Cardiac fibroblast (primary cell): ENCODE results near the gene P2RY2.

ENCODE experiments used
- DNase-seq, 2 donors: peaks; one replicate each; pipeline versions ENCODE4 v3.0.0 to v3.0.0-alpha.2; 2010; ENCODE audit warnings: low read depth in 2 of 2
- H3K4me3 ChIP-seq, 2 donors: replicated peaks in 1 of 2; 1 replicate in 1 of 2; 2 replicates in 1 of 2; pipeline ENCODE4 v1.5.1; 2011; ENCODE audit warnings: low read depth in 2 of 2, low read length in 2 of 2, mild to moderate bottlenecking in 2 of 2, moderate library complexity in 1 of 2
- TF ChIP-seq, protein P1 (sequence below): IDR thresholded peaks from one replicate; pipeline ENCODE4 v1.5.1; 2011; ENCODE audit warnings: low read depth, mild to moderate bottlenecking, low read length, inconsistent platforms

The P2RY2 gene

DNA sequence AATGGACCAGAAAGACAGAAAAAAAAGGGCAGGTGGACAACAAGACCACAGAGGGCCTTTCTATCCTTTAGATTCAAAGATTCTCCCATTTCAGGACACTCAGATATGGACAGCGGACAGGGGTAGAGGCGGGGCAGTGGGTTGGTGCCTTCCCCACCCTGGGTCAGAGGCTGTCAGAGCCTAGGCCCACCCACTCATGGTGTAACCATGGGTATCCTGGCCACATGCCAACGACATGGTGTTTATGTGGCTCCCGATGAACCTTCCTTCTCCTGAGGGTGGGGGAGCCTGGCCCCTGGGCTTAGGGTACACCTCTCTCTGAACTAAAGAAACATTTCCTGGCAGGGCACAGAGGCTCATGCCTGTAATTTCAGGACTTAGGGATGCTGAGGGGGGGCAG is 14.3 kb upstream of the P2RY2 start:
- no peak for DNase-seq
- TF ChIP-seq, protein P1, sequence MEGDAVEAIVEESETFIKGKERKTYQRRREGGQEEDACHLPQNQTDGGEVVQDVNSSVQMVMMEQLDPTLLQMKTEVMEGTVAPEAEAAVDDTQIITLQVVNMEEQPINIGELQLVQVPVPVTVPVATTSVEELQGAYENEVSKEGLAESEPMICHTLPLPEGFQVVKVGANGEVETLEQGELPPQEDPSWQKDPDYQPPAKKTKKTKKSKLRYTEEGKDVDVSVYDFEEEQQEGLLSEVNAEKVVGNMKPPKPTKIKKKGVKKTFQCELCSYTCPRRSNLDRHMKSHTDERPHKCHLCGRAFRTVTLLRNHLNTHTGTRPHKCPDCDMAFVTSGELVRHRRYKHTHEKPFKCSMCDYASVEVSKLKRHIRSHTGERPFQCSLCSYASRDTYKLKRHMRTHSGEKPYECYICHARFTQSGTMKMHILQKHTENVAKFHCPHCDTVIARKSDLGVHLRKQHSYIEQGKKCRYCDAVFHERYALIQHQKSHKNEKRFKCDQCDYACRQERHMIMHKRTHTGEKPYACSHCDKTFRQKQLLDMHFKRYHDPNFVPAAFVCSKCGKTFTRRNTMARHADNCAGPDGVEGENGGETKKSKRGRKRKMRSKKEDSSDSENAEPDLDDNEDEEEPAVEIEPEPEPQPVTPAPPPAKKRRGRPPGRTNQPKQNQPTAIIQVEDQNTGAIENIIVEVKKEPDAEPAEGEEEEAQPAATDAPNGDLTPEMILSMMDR, result no peak
- no peak overlapping the region for H3K4me3 ChIP-seq

DNA sequence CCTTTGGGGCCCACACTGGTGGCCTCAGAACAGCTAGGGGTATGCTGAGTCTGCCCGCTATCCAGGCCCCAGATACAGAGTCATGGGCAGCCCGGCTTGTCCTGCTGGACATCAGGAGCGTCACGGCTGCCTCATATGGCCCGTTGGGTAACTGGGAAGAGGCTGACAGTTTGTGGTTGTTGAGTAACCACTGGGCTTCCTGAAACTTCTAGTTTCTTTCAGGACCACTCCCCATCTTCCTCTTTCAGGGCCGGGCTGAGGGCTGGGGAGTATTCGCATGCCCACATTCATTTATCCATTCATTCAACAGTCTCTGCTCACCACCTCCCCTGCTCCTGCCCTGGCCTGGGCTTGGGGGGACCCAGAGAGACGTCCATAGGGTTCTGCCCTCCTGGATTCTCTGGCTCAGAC is 13.4 kb upstream of the P2RY2 start:
- H3K4me3 ChIP-seq, result no peak overlapping the region
- no peak for DNase-seq
- TF ChIP-seq, protein P1, result no peak

DNA sequence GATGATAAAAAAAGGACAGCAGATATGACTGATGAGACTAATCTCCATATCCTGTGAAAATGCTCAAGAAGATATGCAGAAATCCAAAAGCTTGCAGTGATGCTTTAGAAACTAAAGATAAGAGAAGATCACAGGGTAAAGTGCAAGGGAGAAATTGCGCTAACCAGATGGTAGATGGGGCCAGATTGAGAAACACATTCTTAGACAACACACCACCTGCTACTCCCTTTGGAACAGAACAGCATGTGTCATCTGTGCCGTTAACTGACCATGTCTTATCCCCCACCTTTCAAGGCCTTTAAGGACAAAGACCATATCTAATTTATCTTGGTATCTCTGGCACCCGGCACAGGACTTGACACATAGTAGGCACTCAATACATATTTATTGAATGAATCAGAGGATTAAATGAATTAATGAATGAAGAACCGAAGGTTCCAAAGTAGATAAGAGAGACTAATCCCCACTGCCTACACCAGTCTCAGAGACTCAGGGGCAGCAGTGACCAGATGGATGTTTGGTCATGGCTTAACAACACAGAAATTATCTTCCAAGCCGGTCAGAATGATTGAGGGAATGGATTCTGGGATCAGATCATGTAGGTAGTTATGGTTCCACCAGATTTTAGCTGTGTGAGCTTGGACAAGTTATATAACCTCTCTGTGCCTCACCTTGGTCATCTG is 12.3 kb upstream of the P2RY2 start:
- H3K4me3 ChIP-seq, result no peak overlapping the region
- no peak for DNase-seq

DNA sequence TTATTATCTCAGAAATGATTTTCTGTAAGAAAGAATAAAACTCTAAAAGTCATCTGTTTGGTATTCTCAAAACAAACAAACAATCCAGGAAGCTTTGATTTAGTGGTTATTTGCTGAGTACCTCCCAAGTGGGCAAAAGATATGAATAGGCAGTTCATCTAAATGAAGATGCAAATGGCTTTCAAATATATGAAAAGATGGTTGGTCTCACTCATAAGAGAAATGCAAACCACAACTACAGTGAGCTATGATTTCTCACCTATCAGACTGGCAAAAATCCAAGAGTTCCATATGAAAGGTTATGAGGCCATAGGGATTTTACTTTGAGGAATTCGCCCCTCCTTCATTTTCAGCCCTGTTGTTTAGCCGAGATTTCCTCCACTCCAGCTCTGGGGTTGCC is 11.3 kb upstream of the P2RY2 start:
- DNase-seq, result no peak
- TF ChIP-seq, protein P1, result no peak
- no peak overlapping the region for H3K4me3 ChIP-seq

More for the DNA sequence above, 12.3 kb upstream of the P2RY2 start:
- TF ChIP-seq, protein P1, result no peak

DNA sequence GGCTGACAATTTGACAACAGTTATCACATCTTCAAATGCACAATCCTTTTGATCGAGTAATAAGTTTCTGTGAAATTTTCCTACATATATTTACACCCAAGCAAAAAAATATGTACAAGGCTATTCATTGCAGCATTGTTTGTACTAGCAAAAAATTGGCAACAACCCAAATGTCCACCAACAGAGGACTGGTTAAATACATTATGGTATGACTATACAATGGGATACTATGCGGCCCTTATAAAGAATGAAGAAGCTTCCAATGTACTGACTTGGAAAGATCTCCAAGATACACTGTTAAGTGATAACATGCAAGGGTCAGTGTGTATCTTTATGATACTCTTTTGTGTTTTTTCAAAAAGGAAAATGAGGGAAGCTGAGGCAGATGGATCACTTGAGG is 8.2 kb upstream of the P2RY2 start:
- H3K4me3 ChIP-seq, result no peak overlapping the region
- TF ChIP-seq, protein P1, result no peak
- no peak for DNase-seq

DNA sequence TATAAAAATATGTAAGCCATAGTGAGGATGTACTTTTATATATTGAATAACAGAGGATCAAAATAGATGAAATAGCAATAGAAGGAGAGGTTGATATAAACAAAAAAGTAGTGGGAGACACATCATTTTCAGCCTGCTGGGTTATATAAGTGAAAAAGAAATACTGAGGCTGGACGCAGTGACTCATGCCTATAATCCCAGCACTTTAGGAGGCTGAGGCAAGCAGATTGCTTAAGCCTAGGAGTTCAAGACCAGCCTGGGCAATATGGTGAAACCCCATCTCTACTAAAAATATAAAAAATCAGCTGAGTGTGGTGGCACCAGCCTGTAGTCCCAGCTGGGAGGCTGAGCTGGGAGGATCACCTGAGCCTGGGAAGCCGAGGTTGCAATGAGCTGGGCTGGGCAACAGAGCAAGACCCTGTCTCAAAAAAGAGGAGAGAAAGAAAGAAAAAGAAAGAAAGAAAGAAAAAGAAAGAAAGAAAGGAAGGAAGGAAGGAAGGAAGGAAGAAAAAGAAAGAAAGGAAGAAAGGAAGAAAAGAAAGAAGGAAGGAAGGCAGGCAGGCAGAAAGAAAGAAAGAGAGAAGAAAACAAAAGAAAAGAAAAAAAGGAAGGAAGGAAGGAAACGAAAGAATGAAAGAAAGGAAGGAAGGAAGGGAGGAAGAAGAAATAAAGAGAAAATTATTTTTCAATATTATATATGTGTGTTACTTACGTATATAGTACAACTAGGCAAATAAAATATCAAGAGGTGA is 7.0 kb upstream of the P2RY2 start:
- no peak overlapping the region for H3K4me3 ChIP-seq
- no peak for DNase-seq
- TF ChIP-seq, protein P1, result no peak
